Measurements from ENCODE around the gene NDRG3. TPM values are rescaled to one million over a fixed set of nuclear protein-coding genes. Genes with fewer than 3 reads are reported as not detected.

The NDRG3 gene
- polyA plus RNA-seq, 1 of the 3 experiments (the other 2 are of a cell fraction), result 20.5 TPM

- DNase-seq, result no peak
Observed at GRCh38 chr20:36632487-36633284, 113.2 kb downstream of the NDRG3 start.

GRCh38 chr20:36632147-36632486 lies 113.8 kb downstream of the NDRG3 start:
- Histone ChIP-seq H3K4me3 (ENCODE audit: low read depth in 2 of 2, low read length in 1 of 2) (no peak overlapping the region), H3K36me3 (replicated peaks in 1 of 2; ENCODE audit: control insufficient read depth in 1 of 2, insufficient read depth in 2 of 2, low read length in 1 of 2) (no peaks in the 10 kb centered on the region), H3K79me2 (ENCODE audit: insufficient read depth) (no peaks in the 10 kb centered on the region), H3K27ac (ENCODE audit: low read depth in 2 of 2, low read length in 1 of 2) (no peak overlapping the region), H3K9ac (no peak overlapping the region), H3K27me3 (ENCODE audit: insufficient read depth) (no peaks in the 10 kb centered on the region), H2AFZ (ENCODE audit: low read depth) (no peak overlapping the region), H3K9me2 (no peaks in the 10 kb centered on the region), H4K20me1 (ENCODE audit: insufficient read depth) (no peaks in the 10 kb centered on the region), H3K4me1 (ENCODE audit: control insufficient read depth in 1 of 2, insufficient read depth in 2 of 2, low read depth in 1 of 2, low read length in 1 of 2) (no peaks in the 10 kb centered on the region), H3F3A (replicated peaks; ENCODE audit: insufficient read depth) (no peaks in the 10 kb centered on the region), H3K9me3 (no peaks in the 10 kb centered on the region), H3K4me2 (no peak overlapping the region)
- 51% methylated on average over 3 of the region's 3 CpGs for WGBS (ENCODE audit: low lambda C conversion rate)
- POLR2A ChIA-PET, result no interaction called here
- no peak for DNase-seq
- TF ChIP-seq RAD21 (IDR thresholded peaks at IDR 0.05; ENCODE audit: low read length), result no peak
- TF ChIP-seq GABPA (IDR thresholded peaks at IDR 0.05; ENCODE audit: low read depth), result no peak
- TF ChIP-seq MAX (IDR thresholded peaks at IDR 0.05; ENCODE audit: low read depth), result no peak
- no peak for TF ChIP-seq PBX3 (IDR thresholded peaks at IDR 0.05)
- no peak for TF ChIP-seq GATA2 (CRISPR knock-in tag; IDR thresholded peaks at IDR 0.05)
- no peak for TF ChIP-seq TCF12 (IDR thresholded peaks at IDR 0.05)
- no peak for TF ChIP-seq RFX5 (IDR thresholded peaks at IDR 0.05; ENCODE audit: low read length)
- CTCF ChIA-PET, result interaction anchor here (0.8 kb wide), 1 partner anchor 19 kb away, joined by 3 read pairs; no protein-coding TSS in a partner anchor

More at GRCh38 chr20:36632487-36633284, 113.2 kb downstream of the NDRG3 start:
- Histone ChIP-seq H3K9ac (no peak overlapping the region), H3K9me3 (no peaks in the 10 kb centered on the region), H2AFZ (ENCODE audit: low read depth) (no peak overlapping the region), H3K4me2 (no peak overlapping the region), H3K79me2 (ENCODE audit: insufficient read depth) (no peaks in the 10 kb centered on the region), H3K27ac (ENCODE audit: low read depth in 2 of 2, low read length in 1 of 2) (no peak overlapping the region), H3K9me2 (no peaks in the 10 kb centered on the region), H3K27me3 (ENCODE audit: insufficient read depth) (no peaks in the 10 kb centered on the region), H3F3A (replicated peaks; ENCODE audit: insufficient read depth) (no peaks in the 10 kb centered on the region), H3K4me1 (ENCODE audit: control insufficient read depth in 1 of 2, insufficient read depth in 2 of 2, low read depth in 1 of 2, low read length in 1 of 2) (no peaks in the 10 kb centered on the region), H4K20me1 (ENCODE audit: insufficient read depth) (no peaks in the 10 kb centered on the region), H3K36me3 (replicated peaks in 1 of 2; ENCODE audit: control insufficient read depth in 1 of 2, insufficient read depth in 2 of 2, low read length in 1 of 2) (no peaks in the 10 kb centered on the region), H3K4me3 (ENCODE audit: low read depth in 2 of 2, low read length in 1 of 2) (no peak overlapping the region)
- CTCF ChIA-PET, result no interaction called here
- POLR2A ChIA-PET, result no interaction called here
- TF ChIP-seq PBX3 (IDR thresholded peaks at IDR 0.05) (no peak), REST (IDR thresholded peaks at IDR 0.05; ENCODE audit: low read depth, low read length) (no peak), CHD2 (IDR thresholded peaks at IDR 0.05; ENCODE audit: low read length, partially characterized antibody) (no peak), GABPA (IDR thresholded peaks at IDR 0.05; ENCODE audit: low read depth) (no peak)
- 82% methylated on average over 8 of the region's 14 CpGs for WGBS (ENCODE audit: low lambda C conversion rate)
